Putamen (tissue), 1 donor: ENCODE results near the gene ZNF521.
A peak's percentile ranks its signal among the peaks of the same experiment; 100 is the strongest.

ENCODE experiments used
- DNase-seq: peaks from one replicate; pipeline ENCODE4 v3.0.0-alpha.2; 2016; ENCODE audit warnings: low spot score

The ZNF521 gene

DNA sequence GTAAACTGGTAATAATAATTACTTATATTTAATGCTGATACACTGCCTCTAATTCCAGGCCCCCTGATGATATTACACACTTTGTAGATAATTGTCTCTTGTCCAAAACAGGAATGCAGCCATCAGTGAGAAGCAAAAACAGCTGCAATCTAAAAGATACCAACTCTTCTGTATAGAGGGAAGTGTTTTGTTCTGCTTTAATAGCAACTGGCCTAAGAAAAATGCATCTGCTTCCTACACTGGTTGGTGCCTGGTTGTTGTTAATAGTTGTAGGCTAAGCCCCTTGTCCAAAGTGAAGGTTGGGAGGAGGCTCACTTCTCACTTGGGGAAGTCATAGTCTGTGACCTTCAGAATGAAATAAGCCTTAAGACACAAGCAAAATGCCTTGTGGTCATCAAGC is 332.0 kb downstream of the ZNF521 start:
- DNase-seq = no peak

- DNase-seq = peak; percentile 11
Measured at GRCh38 chr18:25019086-25019860, 332.7 kb downstream of the ZNF521 start.

DNA sequence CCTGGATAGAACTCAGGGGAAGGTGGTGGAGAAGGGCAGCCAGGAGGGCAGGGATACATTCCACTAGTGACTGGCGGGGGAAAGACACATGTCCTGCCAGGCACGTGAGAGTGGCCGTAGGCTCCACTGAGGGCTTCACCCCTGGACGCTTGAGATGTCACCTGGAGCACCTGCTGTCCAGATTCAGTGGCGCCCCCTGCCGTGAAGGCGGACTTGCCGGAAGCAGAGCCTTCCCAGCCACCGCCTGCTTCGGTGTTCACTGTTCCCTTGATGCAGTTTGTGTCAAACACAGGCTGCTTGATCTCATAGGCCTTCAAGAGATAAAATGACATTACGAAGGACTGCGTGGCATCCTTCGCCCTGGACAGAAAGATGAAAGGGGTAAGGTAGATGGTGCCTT is 335.3 kb downstream of the ZNF521 start:
- no peak for DNase-seq

- no peak for DNase-seq
Measured at GRCh38 chr18:25016181-25016580, 335.8 kb downstream of the ZNF521 start.
